HepG2 (cell line): ENCODE measurements around the gene NAT9. TPM values are rescaled to one million over a fixed set of nuclear protein-coding genes. Genes with fewer than 3 reads are reported as not detected.

Source experiments
- AGO1 ChIP-seq: fragments of 200-400 bp; formaldehyde crosslinking; IDR thresholded peaks from 2 replicates; pipeline ENCODE4 v1.6.1; 2017; ENCODE audit warnings: mild to moderate bottlenecking, low read depth, low read length, moderate library complexity; ENCODE audit not compliant: poor library complexity, severe bottlenecking
- AKNA ChIP-seq: sonication (generic); formaldehyde crosslinking; IDR thresholded peaks from 2 replicates; pipeline ENCODE4 v1.4.0; 2020; ENCODE audit warnings: missing genetic modification reagents, borderline replicate concordance
- ISX ChIP-seq: sonication (generic); formaldehyde crosslinking; conservative IDR thresholded peaks from 2 replicates; pipeline ENCODE4 v1.5.0; 2020; ENCODE audit warnings: missing genetic modification reagents
- NFKB2 ChIP-seq: sonication (generic); formaldehyde crosslinking; IDR thresholded peaks from 2 replicates; pipeline ENCODE4 v1.4.0; 2020; ENCODE audit warnings: missing genetic modification reagents, borderline replicate concordance
- PRPF4 ChIP-seq: fragments of 200-400 bp; formaldehyde crosslinking; IDR thresholded peaks from 2 replicates; pipeline ENCODE4 v1.6.1; 2016; ENCODE audit warnings: low read length, low read depth; ENCODE audit not compliant: poor library complexity, severe bottlenecking
- PTBP1 ChIP-seq: fragments of 200-400 bp; formaldehyde crosslinking; IDR thresholded peaks from 2 replicates; pipeline ENCODE4 v1.6.1; 2018; ENCODE audit warnings: low read length, low read depth; ENCODE audit not compliant: poor library complexity, severe bottlenecking
- ZBTB2 ChIP-seq: sonication (generic); formaldehyde crosslinking; IDR thresholded peaks from 2 replicates; pipeline ENCODE4 v1.8.0; 2022; ENCODE audit warnings: low read depth, missing genetic modification reagents
- ZC3H4 ChIP-seq: sonication (generic); formaldehyde crosslinking; IDR thresholded peaks from 2 replicates; pipeline ENCODE4 v1.4.0; 2020; ENCODE audit warnings: missing genetic modification reagents, borderline replicate concordance
- ZEB1 ChIP-seq: IDR thresholded peaks from 2 replicates; pipeline ENCODE4 v1.6.1; 2012; ENCODE audit warnings: mild to moderate bottlenecking, low read depth, inconsistent platforms; ENCODE audit not compliant: insufficient replicate concordance
- ZNF12 ChIP-seq: sonication (generic); formaldehyde crosslinking; IDR thresholded peaks from 2 replicates; pipeline ENCODE4 v1.5.0; 2020; ENCODE audit warnings: missing genetic modification reagents
- ZNF224 ChIP-seq: sonication (generic); formaldehyde crosslinking; IDR thresholded peaks from 2 replicates; pipeline ENCODE4 v1.5.0; 2020; ENCODE audit warnings: mild to moderate bottlenecking, missing genetic modification reagents
- ZNF253 ChIP-seq: sonication (generic); formaldehyde crosslinking; IDR thresholded peaks from 2 replicates; pipeline ENCODE4 v1.8.0; 2022; ENCODE audit warnings: mild to moderate bottlenecking, missing genetic modification reagents, borderline replicate concordance
- ZNF382 ChIP-seq: sonication (generic); formaldehyde crosslinking; IDR thresholded peaks from 2 replicates; pipeline ENCODE4 v1.5.0; 2020; ENCODE audit warnings: missing genetic modification reagents, mild to moderate bottlenecking, borderline replicate concordance
- ZNF75D ChIP-seq: sonication (generic); formaldehyde crosslinking; IDR thresholded peaks from 2 replicates; pipeline ENCODE4 v1.8.1; 2023; ENCODE audit warnings: missing genetic modification reagents, mild to moderate bottlenecking, borderline replicate concordance
- ZNF800 ChIP-seq: sonication (generic); formaldehyde crosslinking; IDR thresholded peaks from 2 replicates; pipeline ENCODE4 v1.4.0; 2020; ENCODE audit warnings: missing genetic modification reagents
- polyA plus RNA-seq, 8 experiments: library from polyadenylated mRNA; depleted of rRNA in 3 of 8; stranded (reverse) in 7 of 8; unstranded in 1 of 8; fragments of >200 nt; fragmentation: Illumina TruSeq in 4 of 8; extraction: Trizol in 4 of 8; gene quantifications; 2 replicates each; pipeline versions ENCODE4 v1.2.1 to v1.2.3, GENCODE V29; 2011 to 2016; ENCODE audit warnings: low read depth in 4 of 8, missing spikeins in 1 of 8, mixed read lengths in 1 of 8; ENCODE audit not compliant: insufficient read depth in 1 of 8
- total RNA-seq, 5 experiments: library from RNA; depleted of rRNA; stranded (reverse); fragments of >200 nt; fragmentation: Illumina TruSeq; extraction: Trizol; gene quantifications; 2 replicates each; pipeline ENCODE4 v1.2.3, GENCODE V29; 2016; ENCODE audit warnings: low read depth in 1 of 5
- TF ChIP-seq, protein P1 (sequence below): IDR thresholded peaks from 2 replicates; pipeline ENCODE4 v1.6.1; 2016; ENCODE audit warnings: low read depth, control low read depth
- TF ChIP-seq, protein P2 (sequence below): IDR thresholded peaks from 2 replicates; pipeline ENCODE4 v1.6.1; 2016; ENCODE audit warnings: control low read depth

The NAT9 gene
- total and polyA plus RNA-seq, 2 of the 13 experiments (the other 11 are each of a cell fraction or from before 2014, with no cell fraction given): 39.7 to 44.2 TPM

DNA sequence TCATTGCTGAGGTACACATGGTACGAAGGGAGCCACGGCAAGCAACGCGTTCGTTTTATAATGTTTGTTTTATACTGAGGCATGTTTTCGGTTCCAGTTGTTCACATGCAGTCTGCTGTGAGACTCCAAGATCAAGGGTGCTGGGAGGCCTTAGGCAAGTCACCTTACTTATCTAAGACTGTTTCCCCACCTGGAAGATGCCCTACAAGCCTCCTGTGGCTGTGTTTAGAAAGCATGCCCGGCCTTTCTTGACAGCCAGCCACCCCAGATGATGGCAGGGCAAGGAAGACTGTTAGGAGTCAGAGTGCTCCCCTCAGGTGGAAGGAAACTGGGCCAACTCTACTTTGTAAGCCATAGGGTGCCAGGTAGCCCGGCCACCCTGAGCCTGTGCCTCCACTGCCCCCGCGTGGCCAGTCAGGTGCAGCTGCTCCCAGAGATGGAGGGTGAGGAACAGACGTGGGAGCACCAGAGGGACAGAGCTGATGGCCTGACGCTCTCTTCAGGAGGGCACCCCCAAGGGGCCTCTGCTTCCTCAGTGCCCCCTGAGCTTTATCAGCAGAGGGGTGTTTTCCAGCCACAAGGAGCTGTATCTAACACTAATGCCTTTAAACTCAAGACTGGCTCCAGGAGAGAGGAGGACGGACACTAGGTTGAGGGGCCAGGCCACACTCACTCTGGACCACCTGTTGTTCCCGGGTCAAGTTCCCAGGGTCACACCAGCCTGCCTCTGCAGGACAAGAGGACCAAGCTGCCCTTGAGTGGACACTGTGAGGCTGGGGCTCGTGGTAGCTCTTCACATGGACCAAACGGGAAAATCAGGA lies 5.4 kb downstream of the NAT9 start (continued):
- TF ChIP-seq NFKB2 (CRISPR knock-in tag) (peak; percentile 21; the same call in 1 of the 2 replicates), ZNF224 (CRISPR knock-in tag) (no peak), ZC3H4 (no peak), ZNF382 (CRISPR knock-in tag) (no peak), ZEB1 (no peak), AGO1 (peak; percentile 83), PRPF4 (no peak), ZNF75D (CRISPR knock-in tag) (no peak), ZNF12 (CRISPR knock-in tag) (no peak), ZBTB2 (no peak), ZNF800 (CRISPR knock-in tag) (no peak; the same call in 1 of the 2 replicates), PTBP1 (no peak), ISX (no peak), ZNF253 (0 out of 2 replicates have a peak, but pooled peaks have one; percentile 66), AKNA (CRISPR knock-in tag) (no peak)
- TF ChIP-seq, protein P1, sequence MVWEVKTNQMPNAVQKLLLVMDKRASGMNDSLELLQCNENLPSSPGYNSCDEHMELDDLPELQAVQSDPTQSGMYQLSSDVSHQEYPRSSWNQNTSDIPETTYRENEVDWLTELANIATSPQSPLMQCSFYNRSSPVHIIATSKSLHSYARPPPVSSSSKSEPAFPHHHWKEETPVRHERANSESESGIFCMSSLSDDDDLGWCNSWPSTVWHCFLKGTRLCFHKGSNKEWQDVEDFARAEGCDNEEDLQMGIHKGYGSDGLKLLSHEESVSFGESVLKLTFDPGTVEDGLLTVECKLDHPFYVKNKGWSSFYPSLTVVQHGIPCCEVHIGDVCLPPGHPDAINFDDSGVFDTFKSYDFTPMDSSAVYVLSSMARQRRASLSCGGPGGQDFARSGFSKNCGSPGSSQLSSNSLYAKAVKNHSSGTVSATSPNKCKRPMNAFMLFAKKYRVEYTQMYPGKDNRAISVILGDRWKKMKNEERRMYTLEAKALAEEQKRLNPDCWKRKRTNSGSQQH (CRISPR knock-in tag): peak; percentile 91; the same call in 1 of the 2 replicates
- TF ChIP-seq, protein P2, sequence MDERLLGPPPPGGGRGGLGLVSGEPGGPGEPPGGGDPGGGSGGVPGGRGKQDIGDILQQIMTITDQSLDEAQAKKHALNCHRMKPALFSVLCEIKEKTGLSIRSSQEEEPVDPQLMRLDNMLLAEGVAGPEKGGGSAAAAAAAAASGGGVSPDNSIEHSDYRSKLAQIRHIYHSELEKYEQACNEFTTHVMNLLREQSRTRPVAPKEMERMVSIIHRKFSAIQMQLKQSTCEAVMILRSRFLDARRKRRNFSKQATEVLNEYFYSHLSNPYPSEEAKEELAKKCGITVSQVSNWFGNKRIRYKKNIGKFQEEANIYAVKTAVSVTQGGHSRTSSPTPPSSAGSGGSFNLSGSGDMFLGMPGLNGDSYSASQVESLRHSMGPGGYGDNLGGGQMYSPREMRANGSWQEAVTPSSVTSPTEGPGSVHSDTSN (CRISPR knock-in tag): no peak
